Loucy (cell line): ENCODE data around the gene TRAF3IP1.
"Not testable (repeated sequence)": the region's sequence is repeated elsewhere in the genome, so short reads cannot be mapped to it uniquely, and the experiment has no call there.

Source experiments
- H2AFZ ChIP-seq: fragments of 200-600 bp; sonication (generic); 2 replicates; pipeline ENCODE4 v1.6.0; 2016; ENCODE audit warnings: antibody characterized with exemption, mild to moderate bottlenecking, low read length, moderate library complexity
- H3F3A ChIP-seq: fragments of 200-600 bp; 2 replicates; pipeline ENCODE4 v1.6.0; 2016; ENCODE audit warnings: antibody characterized with exemption, low read depth, mild to moderate bottlenecking
- H3K27me3 ChIP-seq: fragments of 200-600 bp; sonication (generic); 2 replicates; pipeline ENCODE4 v1.6.1; 2014; ENCODE audit warnings: low read length, mild to moderate bottlenecking; ENCODE audit not compliant: insufficient read depth, poor library complexity, severe bottlenecking
- H3K36me3 ChIP-seq: fragments of 200-600 bp; sonication (generic); 2 replicates; pipeline ENCODE4 v1.6.1; 2016; ENCODE audit warnings: low read length; ENCODE audit not compliant: insufficient read depth
- H3K4me1 ChIP-seq: fragments of 200-600 bp; sonication (generic); 2 replicates; pipeline ENCODE4 v1.5.1; 2014; ENCODE audit warnings: low read length, mild to moderate bottlenecking; ENCODE audit not compliant: insufficient read depth, poor library complexity, severe bottlenecking
- H3K4me2 ChIP-seq: fragments of 200-600 bp; sonication (generic); 2 replicates; pipeline ENCODE4 v1.6.0; 2014; ENCODE audit warnings: antibody characterized with exemption, low read length, low read depth, mild to moderate bottlenecking; ENCODE audit not compliant: poor library complexity, severe bottlenecking
- H3K4me3 ChIP-seq: fragments of 200-600 bp; sonication (generic); 2 replicates; pipeline ENCODE4 v1.5.1; 2014; ENCODE audit warnings: low read length, mild to moderate bottlenecking, mixed read lengths; ENCODE audit not compliant: poor library complexity, severe bottlenecking
- H3K79me2 ChIP-seq: fragments of 200-600 bp; sonication (generic); 2 replicates; pipeline ENCODE4 v1.6.1; 2014; ENCODE audit warnings: low read length; ENCODE audit not compliant: insufficient read depth
- H3K9ac ChIP-seq: fragments of 200-600 bp; sonication (generic); 2 replicates; pipeline ENCODE4 v1.6.0; 2014; ENCODE audit warnings: mild to moderate bottlenecking, low read depth, low read length, moderate library complexity; ENCODE audit not compliant: poor library complexity, severe bottlenecking
- H3K9me2 ChIP-seq: fragments of 200-600 bp; sonication (generic); replicated peaks from 2 replicates; pipeline ENCODE4 v1.6.1; 2016; ENCODE audit warnings: low read depth, low read length, mixed read lengths
- H3K9me3 ChIP-seq: fragments of 200-600 bp; sonication (generic); 2 replicates; pipeline ENCODE4 v1.6.1; 2014; ENCODE audit warnings: mild to moderate bottlenecking, antibody characterized with exemption, low read length, low read depth; ENCODE audit not compliant: insufficient read depth
- H4K20me1 ChIP-seq: fragments of 200-600 bp; sonication (generic); 2 replicates; pipeline ENCODE4 v1.6.0; 2014; ENCODE audit warnings: antibody characterized with exemption, low read length, mild to moderate bottlenecking; ENCODE audit not compliant: insufficient read depth, poor library complexity, severe bottlenecking
- EZH2phosphoT487 ChIP-seq: fragments of 200-600 bp; IDR thresholded peaks from 2 replicates; pipeline ENCODE4 v1.6.1; 2018; ENCODE audit warnings: antibody characterized with exemption, mild to moderate bottlenecking, moderate library complexity, borderline replicate concordance
- TF ChIP-seq, protein P1 (sequence below): fragments of 200-600 bp; sonication (generic); conservative IDR thresholded peaks from 2 replicates; pipeline ENCODE4 v1.5.1; 2014; ENCODE audit warnings: mild to moderate bottlenecking, antibody characterized with exemption, low read length

TRAF3IP1 gene

GRCh38 chr2:238403632-238404405 is 83.5 kb downstream of the TRAF3IP1 start:
- TF ChIP-seq, protein P1, sequence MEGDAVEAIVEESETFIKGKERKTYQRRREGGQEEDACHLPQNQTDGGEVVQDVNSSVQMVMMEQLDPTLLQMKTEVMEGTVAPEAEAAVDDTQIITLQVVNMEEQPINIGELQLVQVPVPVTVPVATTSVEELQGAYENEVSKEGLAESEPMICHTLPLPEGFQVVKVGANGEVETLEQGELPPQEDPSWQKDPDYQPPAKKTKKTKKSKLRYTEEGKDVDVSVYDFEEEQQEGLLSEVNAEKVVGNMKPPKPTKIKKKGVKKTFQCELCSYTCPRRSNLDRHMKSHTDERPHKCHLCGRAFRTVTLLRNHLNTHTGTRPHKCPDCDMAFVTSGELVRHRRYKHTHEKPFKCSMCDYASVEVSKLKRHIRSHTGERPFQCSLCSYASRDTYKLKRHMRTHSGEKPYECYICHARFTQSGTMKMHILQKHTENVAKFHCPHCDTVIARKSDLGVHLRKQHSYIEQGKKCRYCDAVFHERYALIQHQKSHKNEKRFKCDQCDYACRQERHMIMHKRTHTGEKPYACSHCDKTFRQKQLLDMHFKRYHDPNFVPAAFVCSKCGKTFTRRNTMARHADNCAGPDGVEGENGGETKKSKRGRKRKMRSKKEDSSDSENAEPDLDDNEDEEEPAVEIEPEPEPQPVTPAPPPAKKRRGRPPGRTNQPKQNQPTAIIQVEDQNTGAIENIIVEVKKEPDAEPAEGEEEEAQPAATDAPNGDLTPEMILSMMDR: no peak
- Histone ChIP-seq H3K4me3 (no peak overlapping the region), H2AFZ (no peak overlapping the region), H3K9me3 (no peaks in the 10 kb centered on the region), H3K27me3 (no peaks in the 10 kb centered on the region), H3K36me3 (no peaks in the 10 kb centered on the region), H3K9ac (no peak overlapping the region), H3K79me2 (no peaks in the 10 kb centered on the region), H3F3A (0 out of 2 replicates have a peak, but pooled peaks cover under 1% of the 10 kb centered on the region), H4K20me1 (no peaks in the 10 kb centered on the region), H3K4me2 (no peak overlapping the region), H3K4me1 (peaks cover 26% of the 10 kb centered on the region), H3K9me2 (no peaks in the 10 kb centered on the region)

- Histone ChIP-seq H3K4me2 (no peak overlapping the region), H3K36me3 (no peaks in the 10 kb centered on the region), H3K9me2 (no peaks in the 10 kb centered on the region), H3K4me1 (peaks cover 26% of the 10 kb centered on the region), H3F3A (no peaks in the 10 kb centered on the region), H3K9ac (peak overlapping the region; percentile 25), H3K9me3 (no peaks in the 10 kb centered on the region), H4K20me1 (no peaks in the 10 kb centered on the region), H3K4me3 (no peak overlapping the region), H3K79me2 (no peaks in the 10 kb centered on the region), H3K27me3 (no peaks in the 10 kb centered on the region), H2AFZ (no peak overlapping the region)
- TF ChIP-seq EZH2phosphoT487: no peak
- TF ChIP-seq, protein P1: no peak
Observed at GRCh38 chr2:238404406-238405216, 84.3 kb downstream of the TRAF3IP1 start.

- not testable (repeated sequence) for H3K4me3 ChIP-seq, H3K79me2 ChIP-seq, H3K27me3 ChIP-seq, H3K9me2 ChIP-seq, H3F3A ChIP-seq, H2AFZ ChIP-seq, H3K36me3 ChIP-seq, H3K9me3 ChIP-seq, H3K4me2 ChIP-seq, H4K20me1 ChIP-seq
- H3K4me1 ChIP-seq: peaks cover 26% of the 10 kb centered on the region
- H3K9ac ChIP-seq: peak overlapping the region; percentile 25
Observed at GRCh38 chr2:238405217-238405555, 84.9 kb downstream of the TRAF3IP1 start.
